ENCODE results near the gene PLS3.

The PLS3 gene

GRCh38 chrX:115589419-115589818 is 28.4 kb downstream of the PLS3 start:
- TF ChIP-seq, protein P1, sequence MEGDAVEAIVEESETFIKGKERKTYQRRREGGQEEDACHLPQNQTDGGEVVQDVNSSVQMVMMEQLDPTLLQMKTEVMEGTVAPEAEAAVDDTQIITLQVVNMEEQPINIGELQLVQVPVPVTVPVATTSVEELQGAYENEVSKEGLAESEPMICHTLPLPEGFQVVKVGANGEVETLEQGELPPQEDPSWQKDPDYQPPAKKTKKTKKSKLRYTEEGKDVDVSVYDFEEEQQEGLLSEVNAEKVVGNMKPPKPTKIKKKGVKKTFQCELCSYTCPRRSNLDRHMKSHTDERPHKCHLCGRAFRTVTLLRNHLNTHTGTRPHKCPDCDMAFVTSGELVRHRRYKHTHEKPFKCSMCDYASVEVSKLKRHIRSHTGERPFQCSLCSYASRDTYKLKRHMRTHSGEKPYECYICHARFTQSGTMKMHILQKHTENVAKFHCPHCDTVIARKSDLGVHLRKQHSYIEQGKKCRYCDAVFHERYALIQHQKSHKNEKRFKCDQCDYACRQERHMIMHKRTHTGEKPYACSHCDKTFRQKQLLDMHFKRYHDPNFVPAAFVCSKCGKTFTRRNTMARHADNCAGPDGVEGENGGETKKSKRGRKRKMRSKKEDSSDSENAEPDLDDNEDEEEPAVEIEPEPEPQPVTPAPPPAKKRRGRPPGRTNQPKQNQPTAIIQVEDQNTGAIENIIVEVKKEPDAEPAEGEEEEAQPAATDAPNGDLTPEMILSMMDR (IDR thresholded peaks at IDR 0.05; ENCODE audit: low read depth, low read length): no peak
- H3K9me3 ChIP-seq (ENCODE audit: severe bottlenecking): no peaks in the 10 kb centered on the region
- H3K27ac ChIP-seq: no peak overlapping the region
- H3K36me3 ChIP-seq: no peaks in the 10 kb centered on the region
- peaks cover 25% of the 10 kb centered on the region for H3K27me3 ChIP-seq (ENCODE audit: insufficient read depth, low read depth, severe bottlenecking)
- H3K4me3 ChIP-seq (ENCODE audit: low read depth, low read length): no peak overlapping the region
- no peak for DNase-seq

- Histone ChIP-seq H3K27ac (no peak overlapping the region), H3K4me3 (ENCODE audit: low read depth, low read length) (no peak overlapping the region), H3K27me3 (ENCODE audit: insufficient read depth, low read depth, severe bottlenecking) (peaks cover 23% of the 10 kb centered on the region), H3K36me3 (no peaks in the 10 kb centered on the region), H3K9me3 (ENCODE audit: severe bottlenecking) (no peaks in the 10 kb centered on the region)
- TF ChIP-seq, protein P1 (IDR thresholded peaks at IDR 0.05; ENCODE audit: low read depth, low read length): no peak
- DNase-seq: no peak
Measured at GRCh38 chrX:115591420-115591819, 30.4 kb downstream of the PLS3 start.

- Histone ChIP-seq H3K36me3 (no peaks in the 10 kb centered on the region), H3K27ac (no peak overlapping the region), H3K9me3 (ENCODE audit: severe bottlenecking) (no peaks in the 10 kb centered on the region), H3K27me3 (ENCODE audit: insufficient read depth, low read depth, severe bottlenecking) (peaks cover 26% of the 10 kb centered on the region), H3K4me3 (ENCODE audit: low read depth, low read length) (no peak overlapping the region)
- TF ChIP-seq, protein P1 (IDR thresholded peaks at IDR 0.05; ENCODE audit: low read depth, low read length): no peak
- DNase-seq: no peak
Measured at GRCh38 chrX:115591856-115592842, 31.2 kb downstream of the PLS3 start.

DNA sequence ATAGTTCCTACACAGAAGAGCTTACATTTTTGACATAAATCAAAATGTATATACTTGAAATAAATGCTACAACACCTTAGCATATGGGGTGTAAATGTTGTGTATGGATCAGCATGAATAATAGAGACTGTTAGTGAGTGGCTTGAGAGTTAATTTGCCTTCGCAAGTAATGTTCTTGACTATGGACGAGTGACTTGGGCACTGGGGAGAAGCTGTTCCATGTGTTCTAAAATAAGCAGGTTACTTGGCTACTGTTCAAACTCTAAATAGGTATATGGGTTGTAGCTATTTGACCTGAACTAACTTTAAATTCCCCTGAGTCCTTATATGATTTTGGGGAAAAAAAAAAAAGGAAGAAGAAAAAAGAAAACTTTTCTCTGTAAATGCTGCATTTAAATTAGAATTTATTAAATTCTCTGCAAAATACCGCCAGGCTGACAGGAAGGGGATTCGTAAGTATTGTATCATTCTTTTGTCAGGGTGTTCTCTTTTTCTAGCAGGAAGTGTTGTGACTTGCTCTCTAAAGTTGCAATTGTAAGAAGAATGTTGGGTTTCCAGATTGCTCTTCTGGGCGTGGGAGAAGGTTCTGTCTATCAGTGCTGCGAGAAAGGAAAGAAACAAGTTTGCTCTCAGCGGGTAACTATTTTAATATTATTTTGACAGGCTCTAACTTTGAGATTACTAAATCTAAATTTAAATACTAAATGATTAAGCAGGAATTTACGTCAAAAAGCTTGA is 32.2 kb downstream of the PLS3 start:
- H3K4me3 ChIP-seq (ENCODE audit: low read depth, low read length): no peak overlapping the region
- TF ChIP-seq, protein P1 (IDR thresholded peaks at IDR 0.05; ENCODE audit: low read depth, low read length): no peak
- no peak overlapping the region for H3K27ac ChIP-seq

DNA sequence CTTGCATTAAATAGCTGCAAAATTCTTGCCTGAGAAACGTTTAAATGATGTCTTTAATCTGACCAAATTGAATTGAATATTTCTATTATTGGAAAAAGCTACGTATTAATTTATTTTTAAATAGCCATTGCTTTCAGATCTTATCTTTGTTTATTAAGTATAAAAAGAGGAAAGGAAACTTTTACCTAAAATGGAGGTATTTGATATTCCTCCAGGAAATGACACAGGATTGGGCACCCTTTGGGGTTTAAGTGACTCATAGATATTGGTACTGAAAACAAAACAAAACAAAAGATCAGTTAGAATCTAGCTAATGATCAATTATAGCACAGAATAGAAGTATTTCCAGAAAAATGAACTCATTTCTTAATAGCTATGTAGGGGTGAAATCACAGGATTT is 34.1 kb downstream of the PLS3 start:
- Histone ChIP-seq H3K4me3 (ENCODE audit: low read depth, low read length) (no peak overlapping the region), H3K27ac (no peak overlapping the region), H3K36me3 (no peaks in the 10 kb centered on the region), H3K27me3 (ENCODE audit: insufficient read depth, low read depth, severe bottlenecking) (peaks cover 24% of the 10 kb centered on the region), H3K9me3 (ENCODE audit: severe bottlenecking) (no peaks in the 10 kb centered on the region)
- DNase-seq: no peak
- TF ChIP-seq, protein P1 (IDR thresholded peaks at IDR 0.05; ENCODE audit: low read depth, low read length): no peak

More for the DNA sequence above, 32.2 kb downstream of the PLS3 start:
- H3K36me3 ChIP-seq: no peaks in the 10 kb centered on the region
- peaks cover 23% of the 10 kb centered on the region for H3K27me3 ChIP-seq (ENCODE audit: insufficient read depth, low read depth, severe bottlenecking)
- no peaks in the 10 kb centered on the region for H3K9me3 ChIP-seq (ENCODE audit: severe bottlenecking)
- no peak for DNase-seq
